Astrocyte (in vitro differentiated cells and primary cell): ENCODE measurements around the gene ADGRA1. TPM values are rescaled to one million over a fixed set of nuclear protein-coding genes. Genes with fewer than 3 reads are reported as not detected.

ENCODE experiments used
- DNase-seq: peaks from one replicate; pipeline ENCODE4 v3.0.0-alpha.2; 2010; ENCODE audit warnings: low read depth
- FAIRE-seq: peaks from 2 replicates; lab custom pipeline; 2011; peaks lifted over from hg19 to GRCh38; lab: Jason Lieb, UNC
- H2AFZ ChIP-seq: 2 replicates; pipeline ENCODE4 v1.6.0; 2012; ENCODE audit warnings: low read depth, low read length, inconsistent platforms
- H3K27ac ChIP-seq: 2 replicates; pipeline ENCODE4 v1.5.1; 2011; ENCODE audit warnings: low read depth, low read length, inconsistent platforms
- H3K27me3 ChIP-seq: 2 replicates; pipeline ENCODE4 v1.6.0; 2011; ENCODE audit warnings: low read length, inconsistent platforms; ENCODE audit not compliant: insufficient read depth
- H3K36me3 ChIP-seq: 2 replicates; pipeline ENCODE4 v1.5.1; 2011; ENCODE audit warnings: low read length, inconsistent platforms; ENCODE audit not compliant: insufficient read depth
- H3K4me1 ChIP-seq: 2 replicates; pipeline ENCODE4 v1.5.1; 2011; ENCODE audit warnings: low read length, inconsistent platforms; ENCODE audit not compliant: insufficient read depth
- H3K4me2 ChIP-seq: 2 replicates; pipeline ENCODE4 v1.6.0; 2012; ENCODE audit warnings: low read length, inconsistent platforms
- H3K4me3 ChIP-seq: 2 replicates; pipeline ENCODE4 v1.5.1; 2011; ENCODE audit warnings: low read depth, mild to moderate bottlenecking, low read length, inconsistent platforms; ENCODE audit not compliant: insufficient read depth
- H3K79me2 ChIP-seq: 2 replicates; pipeline ENCODE4 v1.6.0; 2012; ENCODE audit warnings: mild to moderate bottlenecking, low read length, inconsistent platforms; ENCODE audit not compliant: insufficient read depth
- H3K9ac ChIP-seq: 2 replicates; pipeline ENCODE4 v1.6.0; 2012; ENCODE audit warnings: mild to moderate bottlenecking, low read length, inconsistent platforms
- H3K9me3 ChIP-seq: 2 replicates; pipeline ENCODE4 v1.5.1; 2012; ENCODE audit warnings: low read depth, mild to moderate bottlenecking, low read length, inconsistent platforms; ENCODE audit not compliant: insufficient read depth
- H4K20me1 ChIP-seq: 2 replicates; pipeline ENCODE4 v1.6.0; 2012; ENCODE audit warnings: low read length, inconsistent platforms; ENCODE audit not compliant: insufficient read depth
- H3K27ac Mint-ChIP-seq: one replicate; pipeline ENCODE4 v1.8.0; 2021; ENCODE audit warnings: mild to moderate bottlenecking, mixed read lengths; ENCODE audit not compliant: unreplicated experiment
- H3K27me3 Mint-ChIP-seq: one replicate; pipeline ENCODE4 v1.8.0; 2021; ENCODE audit warnings: low read depth, mixed read lengths; ENCODE audit not compliant: unreplicated experiment
- H3K36me3 Mint-ChIP-seq: one replicate; pipeline ENCODE4 v1.8.0; 2021; ENCODE audit warnings: low read depth, mixed read lengths; ENCODE audit not compliant: unreplicated experiment
- H3K4me1 Mint-ChIP-seq: one replicate; pipeline ENCODE4 v1.8.0; 2021; ENCODE audit warnings: low read depth, mixed read lengths; ENCODE audit not compliant: unreplicated experiment
- H3K4me3 Mint-ChIP-seq: one replicate; pipeline ENCODE4 v1.8.0; 2021; ENCODE audit warnings: mild to moderate bottlenecking, moderate library complexity, mixed read lengths; ENCODE audit not compliant: unreplicated experiment
- H3K9me3 Mint-ChIP-seq: one replicate; pipeline ENCODE4 v1.8.0; 2021; ENCODE audit warnings: mild to moderate bottlenecking, mixed read lengths; ENCODE audit not compliant: unreplicated experiment
- EZH2 ChIP-seq: IDR thresholded peaks from 2 replicates; pipeline ENCODE4 v1.6.1; 2012; ENCODE audit warnings: mild to moderate bottlenecking, low read length, inconsistent platforms; ENCODE audit not compliant: insufficient read depth
- total RNA-seq: library from RNA; stranded (reverse); gene quantifications from 2 replicates; pipeline ENCODE4 v1.2.1, GENCODE V29; 2021
- TF ChIP-seq, protein P1 (sequence below): IDR thresholded peaks from 2 replicates; pipeline ENCODE4 v1.5.1; 2011; ENCODE audit warnings: low read depth, mild to moderate bottlenecking, inconsistent platforms, low read length, moderate library complexity; ENCODE audit not compliant: insufficient read depth

The ADGRA1 gene
- total RNA-seq, 1 donor from 2014 or later, result not detected

GRCh38 chr10:133058331-133059092, 29.2 kb upstream of the ADGRA1 start:
- Mint-ChIP-seq H3K36me3 (no peaks in the 10 kb centered on the region), H3K27ac (no peak overlapping the region)
- FAIRE-seq, result no peak

DNA sequence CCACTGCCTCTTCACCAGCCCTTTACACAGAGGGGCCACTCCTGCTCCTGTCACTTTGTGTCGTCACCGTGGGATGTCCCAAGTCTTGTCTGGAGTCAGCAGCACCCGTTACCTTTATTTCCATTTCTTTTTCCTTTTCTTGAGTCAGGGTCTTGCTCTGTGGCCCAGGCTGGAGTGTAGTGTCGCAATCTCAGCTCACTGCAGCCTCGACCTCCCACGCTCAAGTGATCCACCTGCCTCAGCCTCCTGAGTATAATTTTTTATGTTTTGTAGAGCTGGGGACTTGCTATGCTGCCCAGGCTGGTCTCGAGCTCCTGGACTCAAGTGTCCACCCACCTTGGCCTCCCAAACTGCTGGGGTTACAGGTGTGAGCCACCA, 28.6 kb upstream of the ADGRA1 start:
- Histone ChIP-seq H3K36me3 (no peaks in the 10 kb centered on the region), H3K79me2 (no peaks in the 10 kb centered on the region), H4K20me1 (no peaks in the 10 kb centered on the region), H2AFZ (no peak overlapping the region), H3K27ac (no peak overlapping the region), H3K27me3 (no peaks in the 10 kb centered on the region), H3K4me2 (no peak overlapping the region), H3K9ac (no peak overlapping the region), H3K9me3 (peaks cover 6% of the 10 kb centered on the region), H3K4me3 (no peak overlapping the region), H3K4me1 (no peaks in the 10 kb centered on the region)
- TF ChIP-seq, protein P1, sequence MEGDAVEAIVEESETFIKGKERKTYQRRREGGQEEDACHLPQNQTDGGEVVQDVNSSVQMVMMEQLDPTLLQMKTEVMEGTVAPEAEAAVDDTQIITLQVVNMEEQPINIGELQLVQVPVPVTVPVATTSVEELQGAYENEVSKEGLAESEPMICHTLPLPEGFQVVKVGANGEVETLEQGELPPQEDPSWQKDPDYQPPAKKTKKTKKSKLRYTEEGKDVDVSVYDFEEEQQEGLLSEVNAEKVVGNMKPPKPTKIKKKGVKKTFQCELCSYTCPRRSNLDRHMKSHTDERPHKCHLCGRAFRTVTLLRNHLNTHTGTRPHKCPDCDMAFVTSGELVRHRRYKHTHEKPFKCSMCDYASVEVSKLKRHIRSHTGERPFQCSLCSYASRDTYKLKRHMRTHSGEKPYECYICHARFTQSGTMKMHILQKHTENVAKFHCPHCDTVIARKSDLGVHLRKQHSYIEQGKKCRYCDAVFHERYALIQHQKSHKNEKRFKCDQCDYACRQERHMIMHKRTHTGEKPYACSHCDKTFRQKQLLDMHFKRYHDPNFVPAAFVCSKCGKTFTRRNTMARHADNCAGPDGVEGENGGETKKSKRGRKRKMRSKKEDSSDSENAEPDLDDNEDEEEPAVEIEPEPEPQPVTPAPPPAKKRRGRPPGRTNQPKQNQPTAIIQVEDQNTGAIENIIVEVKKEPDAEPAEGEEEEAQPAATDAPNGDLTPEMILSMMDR, result no peak
- no peak for TF ChIP-seq EZH2
- FAIRE-seq (no peak), DNase-seq (no peak)
- Mint-ChIP-seq H3K9me3 (peaks cover 2% of the 10 kb centered on the region), H3K36me3 (no peaks in the 10 kb centered on the region), H3K27me3 (peaks cover 32% of the 10 kb centered on the region), H3K27ac (no peak overlapping the region), H3K4me1 (no peaks in the 10 kb centered on the region), H3K4me3 (no peak overlapping the region)

More at GRCh38 chr10:133058331-133059092, 29.2 kb upstream of the ADGRA1 start:
- Histone ChIP-seq H3K36me3 (no peaks in the 10 kb centered on the region), H3K9me3 (peaks cover 6% of the 10 kb centered on the region), H4K20me1 (no peaks in the 10 kb centered on the region), H3K9ac (no peak overlapping the region), H3K4me3 (no peak overlapping the region), H3K27ac (no peak overlapping the region), H3K79me2 (no peaks in the 10 kb centered on the region), H3K27me3 (no peaks in the 10 kb centered on the region), H2AFZ (no peak overlapping the region), H3K4me1 (no peaks in the 10 kb centered on the region), H3K4me2 (no peak overlapping the region)
- Mint-ChIP-seq H3K27me3 (peaks cover 32% of the 10 kb centered on the region), H3K4me3 (no peak overlapping the region), H3K4me1 (no peaks in the 10 kb centered on the region), H3K9me3 (peaks cover 2% of the 10 kb centered on the region)
- TF ChIP-seq EZH2, result no peak
- TF ChIP-seq, protein P1, result no peak
- no peak for DNase-seq

GRCh38 chr10:133059571-133059970, 28.2 kb upstream of the ADGRA1 start:
- no peaks in the 10 kb centered on the region for H3K36me3 Mint-ChIP-seq
- Histone ChIP-seq H3K4me3 (no peak overlapping the region), H3K4me2 (no peak overlapping the region), H3K4me1 (no peaks in the 10 kb centered on the region), H3K9me3 (peaks cover 2% of the 10 kb centered on the region), H3K9ac (no peak overlapping the region), H4K20me1 (no peaks in the 10 kb centered on the region), H2AFZ (no peak overlapping the region), H3K27ac (no peak overlapping the region), H3K36me3 (no peaks in the 10 kb centered on the region), H3K79me2 (no peaks in the 10 kb centered on the region), H3K27me3 (no peaks in the 10 kb centered on the region)
- peaks cover 33% of the 10 kb centered on the region for H3K27me3 Mint-ChIP-seq
- H3K27ac Mint-ChIP-seq, result no peak overlapping the region
- TF ChIP-seq EZH2, result no peak
- TF ChIP-seq, protein P1, result no peak
- peaks cover 2% of the 10 kb centered on the region for H3K9me3 Mint-ChIP-seq
- H3K4me1 Mint-ChIP-seq, result no peaks in the 10 kb centered on the region
- H3K4me3 Mint-ChIP-seq, result no peak overlapping the region
- no peak for FAIRE-seq
- DNase-seq, result no peak
